GM21526 (cell line): Measurements from ENCODE around the gene FMC1.
"Not testable (repeated sequence)": the region's sequence is repeated elsewhere in the genome, so short reads cannot be mapped to it uniquely, and the experiment has no call there.

Experiments used
- ATAC-seq: cut with Tn5 transposase; IDR thresholded peaks from one replicate; pipeline ENCODE4 v1.9.1; 2021; ENCODE audit warnings: moderate library complexity; ENCODE audit not compliant: unreplicated experiment, low FRiP score

Gene FMC1, protein sequence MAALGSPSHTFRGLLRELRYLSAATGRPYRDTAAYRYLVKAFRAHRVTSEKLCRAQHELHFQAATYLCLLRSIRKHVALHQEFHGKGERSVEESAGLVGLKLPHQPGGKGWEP

DNA sequence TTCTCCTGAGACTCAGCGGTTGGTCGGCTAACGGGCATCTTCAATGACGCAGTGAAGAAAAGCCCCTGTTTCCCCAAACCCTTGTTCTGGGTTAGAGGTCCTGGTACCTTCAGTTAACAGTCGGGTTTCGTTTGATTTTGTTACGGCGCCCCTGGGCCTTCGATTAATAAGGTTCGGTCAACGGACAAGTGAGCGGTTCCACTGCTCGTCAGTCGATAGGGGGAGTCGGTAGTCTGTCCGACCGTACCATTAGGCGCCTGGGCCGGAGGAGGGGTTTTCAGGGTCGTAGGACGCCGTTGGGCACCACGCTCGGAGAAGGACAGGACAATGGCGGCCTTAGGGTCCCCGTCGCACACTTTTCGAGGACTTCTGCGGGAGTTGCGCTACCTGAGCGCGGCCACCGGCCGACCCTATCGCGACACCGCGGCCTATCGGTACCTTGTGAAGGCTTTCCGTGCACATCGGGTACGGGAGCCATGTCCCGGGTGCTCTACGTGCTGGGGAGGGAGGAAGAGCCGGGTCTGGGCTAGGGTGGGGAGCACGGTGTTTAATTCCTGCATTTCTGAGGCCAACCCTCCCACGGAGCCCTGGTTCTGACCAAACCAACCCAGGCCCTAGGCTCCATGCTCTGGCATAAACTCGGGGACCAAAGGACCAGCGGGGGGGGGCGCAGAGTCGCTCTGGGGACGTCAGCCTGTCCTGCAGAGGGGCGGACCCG, at the start of gene FMC1:
Gene FMC1, plus strand, starts transcription at position 280 of the 718 bp plus-strand sequence. Its CDS starts 48 bp downstream, at position 328.
- ATAC-seq: peak; percentile 55

DNA sequence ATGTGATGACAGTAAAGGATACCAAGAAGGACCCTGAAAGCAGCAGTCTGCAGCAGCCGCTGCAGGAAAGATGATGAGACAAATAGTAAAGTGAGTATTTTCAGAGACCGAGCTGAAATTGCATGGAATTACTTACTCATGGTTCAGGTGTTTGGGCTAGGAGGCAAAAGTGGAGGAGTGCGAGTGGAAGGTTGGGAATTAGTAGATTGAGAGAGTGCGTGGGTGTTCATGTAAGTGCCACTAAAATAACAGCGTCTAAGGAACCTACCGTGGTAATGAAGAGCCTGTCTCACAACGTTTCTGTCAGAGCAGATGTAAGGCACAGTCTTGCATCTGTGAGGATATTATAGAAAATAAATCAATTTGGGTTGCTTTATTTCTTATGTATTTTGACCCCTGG, 48.3 kb upstream of the FMC1 start:
- no peak for ATAC-seq

DNA sequence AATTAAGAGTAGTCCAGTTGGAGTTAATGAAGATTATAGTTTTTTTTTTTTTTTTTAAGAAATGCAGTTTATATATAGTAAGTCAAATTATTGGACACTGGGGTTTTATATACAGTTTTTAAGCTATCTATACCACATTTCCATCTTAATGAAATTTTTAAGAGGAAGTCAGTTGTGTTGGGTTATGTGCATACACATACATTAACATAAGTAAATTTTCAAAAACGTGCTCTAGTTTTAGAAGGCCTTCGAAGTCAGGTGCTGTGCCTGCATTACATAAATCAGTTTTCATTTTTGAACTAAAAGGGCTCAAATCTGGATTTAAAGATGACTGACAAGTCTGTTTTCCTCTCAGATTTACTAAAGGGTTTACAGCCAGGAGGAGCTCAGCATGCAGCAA, 47.6 kb upstream of the FMC1 start:
- ATAC-seq: no peak

DNA sequence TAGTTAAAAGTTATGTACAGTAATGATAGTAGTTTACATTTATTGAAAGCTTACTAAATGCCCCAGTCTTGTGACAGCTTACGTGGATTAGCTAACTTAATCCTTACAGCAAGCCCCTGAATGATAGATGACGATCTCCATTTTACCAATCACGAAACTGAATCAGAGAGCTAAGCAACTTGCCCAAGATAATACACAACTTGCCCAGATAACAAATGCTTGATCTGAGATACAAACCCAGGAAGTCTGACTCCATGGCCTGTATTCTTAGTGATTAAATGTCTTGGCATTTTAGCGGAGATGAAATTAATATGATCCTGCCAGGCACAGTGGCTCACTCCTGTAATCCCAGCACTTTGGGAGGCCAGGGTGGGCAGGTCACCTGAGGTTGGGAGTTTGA, 46.9 kb upstream of the FMC1 start:
- ATAC-seq: no peak

DNA sequence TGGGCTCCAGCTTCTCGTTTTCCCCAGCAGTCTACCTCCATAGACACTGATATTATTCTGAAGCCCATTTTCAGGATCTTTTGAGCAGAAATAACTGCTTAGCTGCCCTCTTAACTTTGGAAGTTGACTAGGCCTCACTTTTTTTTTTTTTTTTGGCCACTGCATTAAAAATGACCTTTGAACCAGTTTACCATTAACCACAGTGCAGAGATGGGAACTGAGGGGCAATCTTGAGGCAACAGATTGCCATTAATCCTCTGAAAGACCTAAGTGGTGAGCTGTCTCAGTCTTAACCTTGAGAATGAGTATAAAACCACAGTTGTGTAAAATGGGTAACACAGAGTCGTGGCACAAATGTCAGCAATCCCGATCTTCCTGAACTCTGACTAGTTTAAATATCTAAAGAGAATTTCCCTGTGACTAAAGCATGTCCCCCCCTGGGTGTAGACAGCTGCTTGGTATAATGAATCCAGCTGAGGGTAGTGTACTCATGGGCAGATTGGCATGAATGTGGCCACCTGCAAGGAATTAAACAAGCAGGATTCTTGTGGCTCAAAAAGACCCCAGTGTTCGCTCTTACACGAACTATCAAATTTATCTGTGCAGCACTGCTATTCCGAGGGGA, 46.1 kb upstream of the FMC1 start:
- no peak for ATAC-seq

DNA sequence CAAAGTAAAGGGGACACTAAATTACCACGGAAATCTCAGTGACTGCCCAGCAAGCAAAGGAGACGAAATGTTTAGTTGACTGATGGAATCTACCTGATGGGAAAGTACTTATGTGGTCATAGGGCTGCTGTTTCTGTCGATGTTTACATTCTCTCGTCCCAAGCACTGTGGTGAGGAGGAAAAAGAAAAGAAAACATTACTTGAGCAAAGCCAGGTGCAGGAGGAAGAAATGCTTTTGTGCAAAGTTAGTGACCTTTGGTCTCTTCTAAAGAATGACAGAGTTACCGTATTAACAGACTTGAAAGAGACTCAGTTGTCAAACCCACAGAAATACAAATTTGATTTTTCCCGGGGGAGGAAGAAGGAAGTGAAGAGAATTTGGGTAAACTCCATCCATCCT, 43.3 kb upstream of the FMC1 start:
- no peak for ATAC-seq

DNA sequence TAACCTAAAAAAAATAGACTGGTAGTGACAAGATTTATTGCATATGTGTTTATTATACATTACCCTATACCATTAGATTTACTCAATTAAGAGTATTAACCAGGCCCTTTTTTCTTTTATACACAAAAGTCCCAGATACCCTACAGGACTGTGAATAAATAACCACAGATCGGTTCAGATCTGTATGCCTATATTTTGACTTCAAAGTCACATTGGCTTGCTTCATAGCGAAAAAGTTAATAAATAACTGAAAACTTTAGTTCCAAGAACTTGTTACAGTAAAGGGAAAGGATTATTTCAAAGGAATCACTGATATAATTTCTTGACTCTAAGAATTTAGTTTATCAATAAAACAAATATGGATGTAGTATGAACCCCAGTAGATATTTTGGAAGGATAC, 41.8 kb upstream of the FMC1 start:
- no peak for ATAC-seq

DNA sequence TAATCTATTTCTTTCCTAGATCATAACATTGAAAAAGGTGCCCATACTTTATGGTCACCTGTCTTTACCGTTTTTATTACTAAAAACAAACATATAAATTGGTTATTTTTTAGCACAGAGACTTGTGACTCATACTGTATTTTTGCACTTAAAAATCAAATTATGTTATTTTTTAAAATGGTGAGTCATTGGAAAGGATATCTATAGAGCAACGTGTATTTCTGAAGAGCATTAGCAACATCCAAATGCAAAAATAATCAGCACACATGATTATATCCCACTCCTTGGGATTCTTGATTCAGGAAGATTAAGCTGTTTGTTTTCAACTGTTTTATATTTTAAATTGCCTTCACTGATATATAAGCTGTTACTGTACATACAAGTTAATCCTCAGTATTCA, 40.7 kb upstream of the FMC1 start:
- ATAC-seq: no peak

DNA sequence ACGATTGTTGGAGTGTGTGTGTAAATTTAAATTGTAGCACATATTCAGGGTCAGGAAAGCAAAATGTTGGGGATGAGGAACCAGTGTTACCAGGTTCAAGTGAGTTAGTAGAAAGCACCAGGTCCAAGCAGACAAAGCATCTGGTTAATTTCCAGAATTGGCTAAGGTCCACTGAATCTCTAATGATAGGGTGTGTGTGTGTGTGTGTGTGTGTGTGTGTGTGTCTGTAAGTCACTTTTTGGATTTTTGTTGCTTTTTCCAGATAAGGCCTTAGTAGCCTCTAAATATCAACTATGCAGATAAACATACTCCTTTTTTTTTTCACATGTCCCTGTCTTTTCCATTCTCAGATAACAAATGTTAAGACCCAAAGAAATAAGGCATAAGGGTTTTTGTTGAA, 36.6 kb upstream of the FMC1 start:
- no peak for ATAC-seq

DNA sequence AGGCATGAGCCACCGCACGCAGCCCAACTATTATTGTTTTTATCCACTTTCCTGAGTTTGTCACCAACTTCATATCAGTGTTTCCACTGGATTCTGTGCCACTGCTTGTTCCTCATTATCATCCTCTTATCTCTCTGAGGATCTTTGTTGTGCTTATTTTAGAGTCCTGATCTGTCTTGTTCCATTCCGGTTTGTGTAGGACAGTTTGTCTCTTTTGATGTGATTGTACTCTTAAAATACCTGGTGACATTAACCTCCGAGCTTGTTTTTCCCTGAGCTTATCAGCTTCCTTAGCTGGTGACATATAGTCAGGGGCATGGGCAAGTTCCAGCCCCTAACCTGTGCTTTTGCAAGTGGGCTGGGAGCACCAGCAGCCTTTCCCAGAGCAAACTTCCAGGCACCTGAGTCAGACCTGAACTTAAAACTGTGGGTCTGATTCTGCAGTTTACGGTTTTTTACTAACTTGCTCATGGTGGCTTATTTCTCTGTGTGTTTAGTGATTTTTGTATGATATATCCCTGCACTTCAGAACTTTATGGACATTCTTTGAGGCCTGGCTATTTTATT, 23.1 kb upstream of the FMC1 start:
- no peak for ATAC-seq

DNA sequence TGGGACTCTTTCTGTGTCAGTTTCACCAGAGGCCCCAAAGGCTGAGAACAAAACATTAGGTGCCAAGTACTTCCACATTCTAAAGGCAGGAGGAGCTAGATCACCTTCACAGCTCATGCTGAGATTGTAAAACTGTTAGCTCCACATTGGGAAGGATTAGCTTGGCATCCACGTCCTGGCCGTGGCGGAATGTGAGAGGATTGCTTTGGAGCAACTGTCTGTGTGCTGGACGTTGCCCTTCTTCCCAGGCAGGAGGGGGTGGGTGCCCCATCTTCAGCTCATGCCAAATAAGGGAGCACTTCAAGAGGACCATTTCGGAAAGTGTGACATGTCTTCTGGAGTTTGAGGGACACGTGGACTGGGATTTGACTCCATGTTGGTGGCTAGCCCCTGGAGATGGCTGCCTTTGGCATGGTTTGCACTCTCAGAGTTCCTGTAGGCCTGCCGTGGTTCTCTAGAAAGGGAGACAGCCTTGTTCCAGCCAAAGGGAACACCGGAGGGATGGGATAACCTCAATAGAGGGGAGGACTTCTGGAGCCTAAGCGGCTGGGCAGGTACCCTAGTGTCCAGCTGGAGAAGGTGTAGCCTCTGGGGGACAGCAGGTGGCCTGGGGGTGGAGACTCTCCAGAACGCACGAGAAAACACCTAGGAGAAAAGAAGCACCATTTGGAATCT, 19.9 kb upstream of the FMC1 start:
- no peak for ATAC-seq

DNA sequence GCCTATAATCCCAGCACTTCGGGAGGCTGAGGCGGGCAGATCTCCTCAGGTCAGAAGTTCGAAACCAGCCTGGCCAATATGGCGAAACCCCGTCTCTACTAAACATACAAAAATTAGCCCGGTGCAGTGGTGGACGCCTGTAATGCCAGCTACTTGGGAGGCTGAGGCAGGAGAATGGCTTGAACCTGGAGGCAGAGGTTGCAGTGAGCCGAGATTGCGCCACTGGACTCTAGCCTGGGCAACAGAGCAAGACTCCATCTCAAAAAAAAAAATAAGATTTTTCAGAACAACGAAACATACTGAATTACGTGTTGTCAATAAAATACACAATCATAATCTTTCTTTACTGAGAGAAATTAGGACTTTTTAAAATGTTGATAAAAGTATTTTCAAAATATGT, 16.4 kb upstream of the FMC1 start:
- not testable (repeated sequence) for ATAC-seq

DNA sequence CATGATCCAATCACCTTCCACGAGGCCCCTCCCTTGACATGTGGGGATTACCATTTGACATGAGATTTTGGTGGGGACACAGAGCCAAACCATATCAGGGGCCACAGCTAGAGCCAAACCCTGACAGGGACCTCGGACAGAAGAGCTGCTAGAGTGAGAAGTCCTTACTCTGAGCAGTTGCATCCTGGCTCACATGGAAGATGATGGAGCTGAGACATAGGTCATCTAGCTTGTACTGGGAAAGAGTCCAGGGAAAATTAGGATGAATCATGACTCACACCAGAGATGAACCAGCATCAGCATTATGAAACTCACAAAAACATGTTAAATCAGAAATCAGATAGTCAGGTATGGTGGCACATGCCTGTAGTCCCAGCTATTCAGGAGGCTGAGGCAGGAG, 12.8 kb upstream of the FMC1 start:
- no peak for ATAC-seq

DNA sequence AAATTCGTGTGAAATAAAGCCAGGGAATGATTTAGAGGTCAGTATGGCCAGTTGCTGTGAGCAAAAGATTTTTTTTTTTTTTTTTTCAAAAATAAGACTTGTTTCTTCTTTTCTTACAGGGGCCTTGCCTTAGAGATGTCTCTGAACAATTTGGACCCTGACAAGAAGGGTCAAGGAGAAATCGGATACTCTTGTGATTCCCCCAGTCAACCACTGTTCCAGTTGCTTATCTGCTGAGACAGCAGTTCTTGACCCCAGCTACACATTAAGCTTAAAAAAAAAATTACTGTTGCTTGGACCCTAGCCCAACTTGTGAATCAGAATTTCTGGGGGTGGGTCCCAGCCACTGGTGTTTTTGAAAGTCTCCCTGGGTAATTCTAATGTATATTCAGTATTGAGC, 12.0 kb upstream of the FMC1 start:
- ATAC-seq: no peak

DNA sequence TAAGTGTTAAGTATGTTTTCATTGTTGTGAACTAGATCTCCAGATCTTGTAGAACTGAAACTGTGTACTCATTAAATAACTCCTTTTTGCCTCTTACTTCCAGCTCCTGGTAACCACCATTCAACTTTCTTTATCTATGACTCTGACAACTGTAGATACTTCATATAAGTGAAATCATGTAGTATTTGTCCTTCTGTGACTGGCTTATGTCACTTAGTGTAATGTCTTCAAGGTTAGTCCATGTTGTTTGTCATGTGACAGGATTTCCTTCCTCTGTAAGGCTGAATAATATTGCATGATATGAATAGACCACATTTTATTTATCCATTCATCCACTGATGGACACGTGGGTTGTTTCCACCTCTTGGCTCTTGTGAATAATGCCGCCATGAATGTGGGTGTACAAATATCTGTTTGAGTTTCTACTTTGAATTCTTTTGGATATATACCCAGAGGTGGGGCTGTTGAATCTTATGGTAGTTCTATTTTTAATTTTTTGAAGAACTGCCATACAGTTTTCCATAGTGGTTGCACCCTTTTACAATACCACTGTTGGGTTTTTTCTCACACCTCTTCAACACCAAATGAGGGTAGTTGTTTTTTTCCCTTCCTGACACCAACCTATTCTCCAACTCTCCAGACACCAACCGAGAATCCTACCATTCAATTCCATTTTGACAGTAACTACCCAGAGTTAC, 10.7 kb upstream of the FMC1 start:
- ATAC-seq: no peak

DNA sequence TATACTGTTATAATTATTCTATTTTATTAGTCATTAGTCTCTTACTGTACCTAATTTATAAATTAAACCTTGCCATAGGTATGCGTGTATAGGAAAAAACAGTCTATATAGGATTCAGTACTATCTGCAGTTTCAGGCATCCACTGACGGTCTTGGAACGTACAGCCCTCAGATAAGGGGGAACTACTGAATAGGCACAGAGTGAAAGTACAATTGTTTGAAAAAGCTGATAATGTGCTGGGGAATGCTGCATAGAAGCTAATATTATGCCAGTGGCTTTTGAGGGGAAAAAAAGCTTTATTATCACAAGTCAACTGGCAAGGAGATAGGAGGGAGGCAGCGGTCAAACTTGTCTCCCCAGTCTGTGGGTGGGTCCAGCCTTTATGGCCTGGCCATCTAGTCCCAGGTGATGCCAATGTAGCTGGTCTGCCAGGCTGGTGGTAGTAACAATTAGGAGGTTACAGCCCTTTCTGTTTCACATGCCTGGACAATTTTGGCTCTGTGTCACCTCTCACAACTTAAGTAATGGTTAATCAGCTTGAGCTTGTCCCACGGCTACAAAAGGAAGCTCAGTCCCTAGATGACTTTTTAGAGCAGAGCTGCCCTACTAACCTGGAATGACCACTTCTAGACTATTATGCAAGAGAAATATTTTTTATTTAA, 8.3 kb upstream of the FMC1 start:
- ATAC-seq: no peak

DNA sequence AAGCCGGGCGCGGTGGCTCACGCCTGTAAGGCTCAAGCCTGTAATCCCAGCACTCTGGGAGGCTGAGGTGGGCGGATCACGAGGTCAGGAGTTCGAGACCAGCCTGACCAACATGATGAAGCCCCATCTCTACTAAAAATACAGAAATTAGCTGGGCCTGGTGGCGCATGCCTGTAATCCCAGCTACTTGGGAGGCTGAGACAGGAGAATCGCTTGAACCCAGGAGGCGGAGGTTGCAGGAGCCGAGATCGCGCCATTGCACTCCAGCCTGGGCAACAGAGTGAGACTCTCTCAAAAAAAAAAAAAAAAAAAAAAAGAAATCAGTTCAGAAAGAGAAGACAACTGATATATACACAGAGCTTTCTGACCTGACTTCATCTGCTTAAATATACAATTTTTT, 7.7 kb upstream of the FMC1 start:
- not testable (repeated sequence) for ATAC-seq

DNA sequence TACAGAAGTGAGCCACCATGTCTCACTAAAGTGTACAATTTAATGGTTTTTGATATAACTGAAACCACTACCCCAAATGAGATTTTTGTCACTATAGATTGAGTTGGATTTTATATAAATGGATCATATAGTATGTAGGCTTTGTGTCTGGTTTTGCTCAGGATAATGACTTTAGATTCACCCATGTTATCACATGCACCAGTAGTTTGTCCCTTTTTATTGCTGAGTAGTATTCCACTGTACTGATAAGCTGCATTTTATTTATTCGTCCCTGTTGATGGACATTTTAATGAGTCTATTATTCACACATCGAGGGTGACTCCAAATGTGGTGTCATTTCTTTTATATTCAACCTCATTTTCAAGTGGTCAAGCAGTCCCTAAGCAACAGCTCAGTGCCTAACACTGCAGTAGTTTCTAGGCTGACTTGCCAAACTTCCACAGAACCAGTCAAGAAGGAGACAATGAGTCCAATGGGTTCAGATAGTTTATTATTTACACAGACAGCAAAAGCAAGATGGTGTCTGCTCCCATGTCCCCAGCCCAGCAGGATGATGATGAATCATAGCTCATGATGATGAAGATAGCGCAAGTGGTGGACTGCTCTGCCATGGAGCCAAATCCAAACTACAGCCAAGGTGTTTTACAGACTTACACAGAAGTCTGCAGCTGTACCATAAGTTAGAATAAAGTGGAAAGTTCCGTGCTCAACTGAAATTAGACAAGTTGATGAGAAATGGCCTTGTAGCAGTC, 6.6 kb upstream of the FMC1 start:
- ATAC-seq: no peak

DNA sequence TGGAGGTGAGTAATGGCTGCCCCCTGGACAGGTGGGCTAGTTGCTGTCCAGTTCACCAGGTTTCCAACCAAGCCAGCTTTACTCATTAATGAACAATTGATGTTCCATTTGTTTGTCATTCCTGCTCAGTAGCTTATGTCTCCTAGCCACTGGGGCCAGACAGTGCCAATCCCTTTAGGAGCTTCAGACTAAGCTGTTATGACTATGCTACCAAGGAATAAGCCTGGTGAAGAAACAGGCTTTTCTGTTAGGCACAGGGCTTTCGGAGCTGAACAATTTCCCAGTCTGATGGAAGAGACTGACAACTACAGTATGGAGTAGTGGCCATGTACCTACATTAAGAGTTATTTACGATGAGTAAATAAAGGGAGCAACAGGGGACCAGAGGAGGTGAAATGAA, 2.1 kb upstream of the FMC1 start:
- no peak for ATAC-seq

DNA sequence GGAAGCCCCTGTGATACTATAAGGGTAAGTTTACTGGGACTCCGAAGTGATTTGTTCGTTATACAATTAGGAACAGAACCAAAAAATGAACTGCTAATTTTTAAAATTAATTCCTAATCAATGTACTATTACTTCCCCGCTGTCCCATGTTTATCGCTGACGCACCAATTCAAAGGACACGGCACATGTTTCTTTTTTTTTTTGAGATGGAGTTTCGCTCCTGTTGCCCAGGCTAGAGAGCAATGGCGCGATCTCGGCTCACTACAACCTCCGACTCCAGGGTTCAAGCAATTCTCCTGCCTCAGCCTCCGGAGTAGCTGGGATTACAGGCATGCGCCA, 1.5 kb upstream of the FMC1 start:
- ATAC-seq: no peak
